HG03175 (cell line): ENCODE measurements around the gene CENPS.
A peak's percentile ranks its signal among the peaks of the same experiment; 100 is the strongest.
"Not testable (repeated sequence)": the region's sequence is repeated elsewhere in the genome, so short reads cannot be mapped to it uniquely, and the experiment has no call there.

Experiments used
- ATAC-seq: cut with Tn5 transposase; IDR thresholded peaks from one replicate; pipeline ENCODE4 v1.9.1; 2021; ENCODE audit warnings: mild to moderate bottlenecking, moderate library complexity; ENCODE audit not compliant: unreplicated experiment

CENPS gene

GRCh38 chr1:10418741-10419140 lies 11.5 kb upstream of the CENPS start:
- ATAC-seq, result not testable (repeated sequence)

- no peak for ATAC-seq
Measured at GRCh38 chr1:10419351-10419750, 10.9 kb upstream of the CENPS start.

- no peak for ATAC-seq
Measured at GRCh38 chr1:10421637-10422036, 8.6 kb upstream of the CENPS start.

GRCh38 chr1:10424034-10424433 lies 6.2 kb upstream of the CENPS start:
- ATAC-seq, result no peak

GRCh38 chr1:10424651-10425050 lies 5.6 kb upstream of the CENPS start:
- no peak for ATAC-seq

GRCh38 chr1:10425826-10426534 lies 4.3 kb upstream of the CENPS start:
- not testable (repeated sequence) for ATAC-seq

GRCh38 chr1:10426535-10426848 lies 3.7 kb upstream of the CENPS start:
- not testable (repeated sequence) for ATAC-seq

- no peak for ATAC-seq
Measured at GRCh38 chr1:10428984-10429383, 1.2 kb upstream of the CENPS start.

- no peak for ATAC-seq
Measured at GRCh38 chr1:10429868-10430215, 391 bp upstream of the CENPS start.

GRCh38 chr1:10431070-10431730 lies 967 bp downstream of the CENPS start:
- no peak for ATAC-seq

GRCh38 chr1:10432910-10433700 lies 2.9 kb downstream of the CENPS start:
- ATAC-seq, result no peak

GRCh38 chr1:10433790-10434189 lies 3.6 kb downstream of the CENPS start:
- no peak for ATAC-seq

GRCh38 chr1:10434590-10434989 lies 4.4 kb downstream of the CENPS start:
- ATAC-seq, result no peak

GRCh38 chr1:10437052-10437451 lies 6.8 kb downstream of the CENPS start:
- no peak for ATAC-seq

- ATAC-seq, result no peak
Measured at GRCh38 chr1:10438677-10439163, 8.5 kb downstream of the CENPS start.

GRCh38 chr1:10440305-10440704 lies 10.1 kb downstream of the CENPS start:
- no peak for ATAC-seq

GRCh38 chr1:10440794-10441193 lies 10.6 kb downstream of the CENPS start:
- ATAC-seq, result no peak

- no peak for ATAC-seq
Measured at GRCh38 chr1:10444248-10444647, 14.0 kb downstream of the CENPS start.

- ATAC-seq, result peak; percentile 72
Measured at GRCh38 chr1:10444795-10445397, 14.7 kb downstream of the CENPS start.

- ATAC-seq, result no peak
Measured at GRCh38 chr1:10446790-10447422, 16.7 kb downstream of the CENPS start.

GRCh38 chr1:10449751-10450150 lies 19.5 kb downstream of the CENPS start, which contains the start of gene CORT:
Gene CORT, plus strand, starts transcription at chr1:10450031. Its CDS starts 193 bp downstream, at chr1:10450224.
- no peak for ATAC-seq
